NCI-H446 treated with DMSO at 0.1 percent for 48 hours (cell line): ENCODE data around the gene MAP3K13.
A peak's percentile ranks its signal among the peaks of the same experiment; 100 is the strongest.

Experiments used
- DNase-seq: peaks from one replicate; lab custom pipeline; 2025; lab: John Stamatoyannopoulos, UW

The MAP3K13 gene

GRCh38 chr3:185362850-185363661 lies at the start of gene MAP3K13:
TSS of gene MAP3K13 (plus strand) at chr3:185363136. CDS start at chr3:185428582, 65,446 bp downstream.
- peak; percentile 98 for DNase-seq

GRCh38 chr3:185313693-185314246 lies 49.2 kb upstream of the MAP3K13 start:
- DNase-seq, result no peak

- DNase-seq, result no peak
These were observed 46.1 kb upstream of the MAP3K13 start for GRCh38 chr3:185316740-185317412.

- DNase-seq, result no peak
These were observed 45.3 kb upstream of the MAP3K13 start for GRCh38 chr3:185317674-185318073.

- DNase-seq, result no peak
These were observed 44.8 kb upstream of the MAP3K13 start for GRCh38 chr3:185318141-185318540.

GRCh38 chr3:185319801-185320200 lies 43.1 kb upstream of the MAP3K13 start:
- no peak for DNase-seq

- DNase-seq, result no peak
These were observed 42.0 kb upstream of the MAP3K13 start for GRCh38 chr3:185320949-185321348.

GRCh38 chr3:185322101-185322719 lies 40.7 kb upstream of the MAP3K13 start:
- no peak for DNase-seq

GRCh38 chr3:185325946-185326791 lies 36.8 kb upstream of the MAP3K13 start:
- DNase-seq, result no peak

GRCh38 chr3:185327062-185327461 lies 35.9 kb upstream of the MAP3K13 start:
- DNase-seq, result no peak

- DNase-seq, result no peak
These were observed 34.5 kb upstream of the MAP3K13 start for GRCh38 chr3:185328324-185329004.

GRCh38 chr3:185330238-185330637 lies 32.7 kb upstream of the MAP3K13 start:
- no peak for DNase-seq

GRCh38 chr3:185330644-185331043 lies 32.3 kb upstream of the MAP3K13 start:
- DNase-seq, result no peak

GRCh38 chr3:185332026-185332735 lies 30.8 kb upstream of the MAP3K13 start:
- DNase-seq, result peak; percentile 15

GRCh38 chr3:185335799-185336198 lies 27.1 kb upstream of the MAP3K13 start:
- DNase-seq, result no peak

- no peak for DNase-seq
These were observed 25.6 kb upstream of the MAP3K13 start for GRCh38 chr3:185337231-185337816.

GRCh38 chr3:185339945-185340344 lies 23.0 kb upstream of the MAP3K13 start:
- no peak for DNase-seq

GRCh38 chr3:185340751-185341150 lies 22.2 kb upstream of the MAP3K13 start:
- no peak for DNase-seq

- no peak for DNase-seq
These were observed 21.1 kb upstream of the MAP3K13 start for GRCh38 chr3:185341616-185342458.
